ENCODE measurements around the gene SLC51A.

- TF ChIP-seq CTCF (IDR thresholded peaks at IDR 0.05) (no peak), ZFX (IDR thresholded peaks at IDR 0.05; ENCODE audit: borderline replicate concordance) (no peak)
These were observed 35.6 kb downstream of the SLC51A start for GRCh38 chr3:196251918-196252317.
